OCI-LY1 (cell line): ENCODE measurements around the gene HAT1.

Experiments
- CTCF ChIP-seq: fragments of 200-600 bp; sonication (generic), shearing (Covaris generic); IDR thresholded peaks from 2 replicates; pipeline ENCODE4 v1.5.1; 2017; ENCODE audit warnings: mild to moderate bottlenecking, antibody characterized with exemption, low read length, moderate library complexity, mixed read lengths
- EZH2 ChIP-seq: fragments of 200-600 bp; sonication (generic), shearing (Covaris generic); IDR thresholded peaks from 2 replicates; pipeline ENCODE4 v1.8.0; 2017; ENCODE audit warnings: borderline replicate concordance, mixed run types, mild to moderate bottlenecking, antibody characterized with exemption, low read length, moderate library complexity, mixed read lengths

GRCh38 chr2:172009823-172010222 lies 87.6 kb downstream of the HAT1 start:
- TF ChIP-seq CTCF (no peak), EZH2 (no peak)
